Measurements from ENCODE around the gene GPRIN1. TPM values are rescaled to one million over a fixed set of nuclear protein-coding genes. Genes with fewer than 3 reads are reported as not detected.

Gene GPRIN1
- total and polyA plus RNA-seq, 9 donors = 0.08 to 0.50 (median 0.20) TPM

DNA sequence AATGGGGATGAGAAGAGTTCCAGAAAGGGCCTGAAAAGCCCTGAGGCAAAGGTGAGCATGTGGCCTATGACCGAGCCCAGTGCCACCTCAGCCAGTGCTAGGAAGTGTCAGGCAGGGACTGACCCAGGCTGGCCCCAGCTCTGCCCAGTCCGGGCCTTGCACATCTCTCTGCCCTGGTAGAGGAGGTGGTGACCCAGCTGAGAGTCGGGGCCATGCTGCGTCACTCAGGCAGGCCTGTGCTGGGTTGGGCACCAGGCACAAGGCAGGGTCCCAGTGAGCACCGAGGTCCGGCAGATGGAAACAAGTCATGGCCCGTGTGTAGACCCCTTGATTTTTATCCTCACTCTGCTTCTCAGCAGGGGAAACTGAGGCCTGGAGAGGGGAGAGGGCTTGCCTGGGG, 60.1 kb downstream of the GPRIN1 start:
- Histone ChIP-seq H3K4me1 (ENCODE audit: insufficient read depth) (no peaks in the 10 kb centered on the region), H3K27me3 (no peaks in the 10 kb centered on the region), H3K27ac (no peak overlapping the region), H3K9me3 (no peaks in the 10 kb centered on the region), H3K36me3 (no peaks in the 10 kb centered on the region), H3K4me3 (no peak overlapping the region)
- WGBS, 3 donors = 72 to 81% (median 74%) methylated on average over 7 of the region's 7 CpGs
- intact Hi-C loops (cut with DNase I) = loop anchor here in 1 of 4 donors (10.0 kb wide), 1 partner anchor 135 kb away; the partner anchor contains the start of gene CLTB
- TF ChIP-seq EP300 (IDR thresholded peaks at IDR 0.05) = no peak
- TF ChIP-seq, protein P1, sequence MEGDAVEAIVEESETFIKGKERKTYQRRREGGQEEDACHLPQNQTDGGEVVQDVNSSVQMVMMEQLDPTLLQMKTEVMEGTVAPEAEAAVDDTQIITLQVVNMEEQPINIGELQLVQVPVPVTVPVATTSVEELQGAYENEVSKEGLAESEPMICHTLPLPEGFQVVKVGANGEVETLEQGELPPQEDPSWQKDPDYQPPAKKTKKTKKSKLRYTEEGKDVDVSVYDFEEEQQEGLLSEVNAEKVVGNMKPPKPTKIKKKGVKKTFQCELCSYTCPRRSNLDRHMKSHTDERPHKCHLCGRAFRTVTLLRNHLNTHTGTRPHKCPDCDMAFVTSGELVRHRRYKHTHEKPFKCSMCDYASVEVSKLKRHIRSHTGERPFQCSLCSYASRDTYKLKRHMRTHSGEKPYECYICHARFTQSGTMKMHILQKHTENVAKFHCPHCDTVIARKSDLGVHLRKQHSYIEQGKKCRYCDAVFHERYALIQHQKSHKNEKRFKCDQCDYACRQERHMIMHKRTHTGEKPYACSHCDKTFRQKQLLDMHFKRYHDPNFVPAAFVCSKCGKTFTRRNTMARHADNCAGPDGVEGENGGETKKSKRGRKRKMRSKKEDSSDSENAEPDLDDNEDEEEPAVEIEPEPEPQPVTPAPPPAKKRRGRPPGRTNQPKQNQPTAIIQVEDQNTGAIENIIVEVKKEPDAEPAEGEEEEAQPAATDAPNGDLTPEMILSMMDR (IDR thresholded peaks at IDR 0.05) = no peak
- no peak for TF ChIP-seq POLR2A (IDR thresholded peaks at IDR 0.05)
- no peak for DNase-seq

DNA sequence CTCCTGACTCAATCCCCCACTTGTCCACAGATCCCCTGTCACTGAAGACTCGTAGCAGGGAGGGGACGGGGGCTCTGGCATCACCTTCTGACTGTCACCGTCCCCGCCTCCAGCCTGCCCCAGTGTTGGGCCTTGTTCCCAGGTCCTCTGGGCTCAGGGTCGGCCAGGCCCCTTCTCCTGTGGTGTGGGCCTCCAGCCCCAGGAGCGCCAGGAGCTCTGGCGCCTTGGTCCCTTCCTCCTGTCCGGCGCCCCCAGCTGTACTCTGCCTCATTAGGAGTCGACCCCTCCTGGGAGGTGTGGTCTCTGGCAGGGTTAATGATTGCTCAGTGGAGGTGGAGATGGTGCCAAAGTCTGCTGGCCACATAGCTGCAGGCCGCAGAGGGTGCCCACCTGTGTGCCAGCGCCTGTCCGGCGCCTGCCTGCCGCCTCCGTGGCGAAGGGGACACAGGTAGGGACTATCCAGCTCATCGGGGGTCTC, 61.0 kb downstream of the GPRIN1 start, which contains the start of gene CDHR2:
TSS of gene CDHR2 (plus strand) at position 376 of the 478 bp plus-strand sequence. CDS start 16,011 bp downstream, outside the sequence.
- no peak for TF ChIP-seq EP300 (IDR thresholded peaks at IDR 0.05)
- TF ChIP-seq POLR2A (IDR thresholded peaks at IDR 0.05) = no peak
- TF ChIP-seq, protein P1 (IDR thresholded peaks at IDR 0.05) = no peak
- no peak within 1 kb of the TSS for H3K27ac ChIP-seq
- intact Hi-C loops (cut with DNase I) = loop anchor here in 1 of 4 donors (10.0 kb wide), 1 partner anchor 134 kb away; the partner anchor contains the start of gene CLTB
- no peaks in the 10 kb centered on the region for H3K4me1 ChIP-seq (ENCODE audit: insufficient read depth)
- H3K9me3 ChIP-seq = no peaks in the 10 kb centered on the region
- no peaks in the 10 kb centered on the region for H3K27me3 ChIP-seq
- whole genome bisulfite sequencing, 3 donors = 60 to 65% (median 62%) methylated on average over 18 of the region's 18 CpGs
- DNase-seq = no peak
- no peaks in the 10 kb centered on the region for H3K36me3 ChIP-seq
- H3K4me3 ChIP-seq = no peak within 1 kb of the TSS

DNA sequence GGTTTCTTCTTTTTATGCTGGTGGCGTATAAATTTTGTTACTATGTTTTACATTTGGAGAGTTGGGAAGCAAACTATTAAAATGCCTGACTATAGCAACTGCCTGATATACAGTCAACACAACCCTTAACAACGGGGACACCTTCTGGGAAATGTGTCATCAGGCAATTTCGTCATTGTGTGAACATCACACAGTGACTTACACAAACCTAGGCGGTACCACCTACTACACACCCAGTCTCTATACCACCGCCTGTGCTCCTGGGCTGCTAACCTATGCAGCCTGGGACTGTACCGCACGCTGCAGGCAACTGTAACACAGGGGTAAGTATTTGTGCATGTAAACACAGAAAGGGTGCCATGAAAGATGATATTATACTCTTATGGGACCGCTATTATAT, 62.2 kb downstream of the GPRIN1 start:
- no peaks in the 10 kb centered on the region for H3K27me3 ChIP-seq
- H3K27ac ChIP-seq = no peak overlapping the region
- 77 to 82% (median 78%) methylated on average over 8 of the region's 8 CpGs for WGBS, 3 donors
- no peak for TF ChIP-seq EP300 (IDR thresholded peaks at IDR 0.05)
- TF ChIP-seq, protein P1 (IDR thresholded peaks at IDR 0.05) = no peak
- no peak for TF ChIP-seq POLR2A (IDR thresholded peaks at IDR 0.05)
- no peak for DNase-seq
- H3K4me1 ChIP-seq (ENCODE audit: insufficient read depth) = peaks cover 2% of the 10 kb centered on the region
- no peaks in the 10 kb centered on the region for H3K36me3 ChIP-seq
- no peaks in the 10 kb centered on the region for H3K9me3 ChIP-seq
- no peak overlapping the region for H3K4me3 ChIP-seq
- intact Hi-C loops (cut with DNase I) = loop anchor here in 1 of 4 donors (10.0 kb wide), 1 partner anchor 133 kb away; the partner anchor contains the start of gene CLTB

Small RNA genes lying within 50 kb of the gene (microRNA-seq; reads per million reads assigned to microRNA genes)
- gene MIR4281 = 0 reads per million in 3 donors

Small RNA genes lying within 50 kb of the gene (small RNA-seq; reads per million reads assigned to genes)
- not detected for gene MIR4281
- not detected for gene RF00019
- gene RN7SL684P = not detected

Other genes starting within 250 kb of the GPRIN1 start
- gene KIAA1191, start 248.4 kb downstream of the GPRIN1 start, total RNA-seq = 100 to 1,000 TPM in 6 of 7 donors, 10 to 100 TPM in 1; 95.3 to 149 (median 116) TPM
- 100 to 1,000 TPM in 1 of 2 donors, 10 to 100 TPM in 1; 87.5 to 166 TPM for gene KIAA1191, start 248.4 kb downstream of the GPRIN1 start, polyA plus RNA-seq
- gene ARL10, start 244.7 kb downstream of the GPRIN1 start, total RNA-seq = 10 to 100 TPM in 5 of 7 donors, 1 to 10 TPM in 2; 4.0 to 26.7 (median 19.1) TPM
- gene ARL10, start 244.7 kb downstream of the GPRIN1 start, polyA plus RNA-seq = 1 to 10 TPM; 8.4 TPM
- gene NOP16, start 221.6 kb downstream of the GPRIN1 start, total RNA-seq = 10 to 100 TPM in 6 of 7 donors, 1 to 10 TPM in 1; 8.9 to 27.0 (median 17.9) TPM
- 10 to 100 TPM; 11.1 to 12.1 TPM for gene NOP16, start 221.6 kb downstream of the GPRIN1 start, polyA plus RNA-seq
- gene HIGD2A, start 221.4 kb downstream of the GPRIN1 start, total RNA-seq = 100 to 1,000 TPM in 4 of 7 donors, 10 to 100 TPM in 3; 64.3 to 131 (median 100) TPM
- gene HIGD2A, start 221.4 kb downstream of the GPRIN1 start, polyA plus RNA-seq = 100 to 1,000 TPM in 1 of 2 donors, 10 to 100 TPM in 1; 76.6 to 117 TPM
- gene CLTB, start 193.6 kb downstream of the GPRIN1 start, total RNA-seq = 100 to 1,000 TPM in 5 of 7 donors, 10 to 100 TPM in 2; 79.7 to 138 (median 115) TPM
- 100 to 1,000 TPM in 1 of 2 donors, 10 to 100 TPM in 1; 35.9 to 104 TPM for gene CLTB, start 193.6 kb downstream of the GPRIN1 start, polyA plus RNA-seq
- 10 to 100 TPM; 17.2 to 46.7 (median 34.4) TPM for gene FAF2, start 161.8 kb downstream of the GPRIN1 start, total RNA-seq
- gene FAF2, start 161.8 kb downstream of the GPRIN1 start, polyA plus RNA-seq = 10 to 100 TPM; 18.0 to 41.2 TPM
- 10 to 100 TPM; 16.6 to 44.7 (median 30.8) TPM for gene RNF44, start 72.8 kb downstream of the GPRIN1 start, total RNA-seq
- 10 to 100 TPM in 1 of 2 donors, 1 to 10 TPM in 1; 9.2 to 23.8 TPM for gene RNF44, start 72.8 kb downstream of the GPRIN1 start, polyA plus RNA-seq
- 1 to 10 TPM in 1 of 7 donors, under 1 TPM in 1, not detected in 5; 0.20 to 2.0 TPM for gene CDHR2, start 60.8 kb downstream of the GPRIN1 start, total RNA-seq
- under 1 TPM in 1 of 2 donors, not detected in 1; 0.10 TPM for gene CDHR2, start 60.8 kb downstream of the GPRIN1 start, polyA plus RNA-seq
- gene SNCB, start 20.4 kb upstream of the GPRIN1 start, total RNA-seq = not detected
- under 1 TPM in 1 of 2 donors, not detected in 1; 0.13 TPM for gene SNCB, start 20.4 kb upstream of the GPRIN1 start, polyA plus RNA-seq
- gene EIF4E1B, start 20.5 kb upstream of the GPRIN1 start, total RNA-seq = not detected
- under 1 TPM in 1 of 2 donors, not detected in 1; 0.61 TPM for gene EIF4E1B, start 20.5 kb upstream of the GPRIN1 start, polyA plus RNA-seq
- gene TSPAN17, start 37.3 kb upstream of the GPRIN1 start, total RNA-seq = 10 to 100 TPM in 5 of 7 donors, 1 to 10 TPM in 2; 7.5 to 19.3 (median 14.9) TPM
- gene TSPAN17, start 37.3 kb upstream of the GPRIN1 start, polyA plus RNA-seq = 10 to 100 TPM; 14.5 to 28.5 TPM
- gene UNC5A, start 200.4 kb upstream of the GPRIN1 start, total RNA-seq = under 1 TPM; 0.08 to 0.77 (median 0.23) TPM
- under 1 TPM in 1 of 2 donors, not detected in 1; 0.82 TPM for gene UNC5A, start 200.4 kb upstream of the GPRIN1 start, polyA plus RNA-seq